Fibroblast of skin of left biceps (primary cell): ENCODE results near the gene GSAP.

Experiments used
- DNase-seq, 2 experiments: peaks; one replicate each; pipeline ENCODE4 v3.0.0-alpha.2; 2013; ENCODE audit warnings: low read depth in 2 of 2

Gene GSAP

DNA sequence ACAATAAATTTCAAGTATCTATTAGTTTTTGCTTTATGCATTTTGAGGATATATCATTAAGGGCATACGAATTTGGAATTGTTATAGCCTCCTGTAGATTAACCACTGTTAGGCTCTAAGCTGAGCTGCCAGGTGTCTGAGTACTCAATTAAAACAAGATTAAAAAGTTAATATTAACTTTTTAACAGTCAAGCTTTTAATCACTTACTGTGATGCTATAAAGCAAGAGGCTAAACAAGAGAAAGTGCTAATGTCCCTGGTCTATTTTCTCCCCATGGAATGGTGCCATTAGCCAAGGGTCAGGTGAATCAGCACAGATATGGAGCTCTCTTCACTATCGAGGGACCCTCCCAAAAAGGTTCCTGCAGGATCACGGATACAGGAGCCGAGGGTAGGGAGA lies 9.7 kb downstream of the GSAP start:
- DNase-seq: no peak

DNA sequence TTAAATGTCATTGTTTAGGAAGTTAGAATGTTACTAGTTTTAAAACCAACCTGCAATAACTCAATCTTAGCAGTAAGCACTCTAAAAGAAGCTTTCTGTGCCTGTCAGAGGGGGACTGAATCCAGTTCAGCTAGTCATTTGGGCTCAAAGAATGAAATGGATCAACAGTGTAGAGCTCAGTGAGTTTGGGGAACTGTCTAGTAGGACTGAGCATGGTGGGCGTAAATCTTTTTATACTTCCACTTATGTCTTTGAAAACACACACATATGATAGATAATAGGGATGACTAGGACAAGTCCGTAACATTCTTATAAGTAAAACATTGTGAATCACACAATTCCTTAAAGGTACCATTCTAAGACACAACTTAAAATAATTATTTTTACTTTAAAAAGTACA lies 11.5 kb downstream of the GSAP start:
- no peak for DNase-seq

DNA sequence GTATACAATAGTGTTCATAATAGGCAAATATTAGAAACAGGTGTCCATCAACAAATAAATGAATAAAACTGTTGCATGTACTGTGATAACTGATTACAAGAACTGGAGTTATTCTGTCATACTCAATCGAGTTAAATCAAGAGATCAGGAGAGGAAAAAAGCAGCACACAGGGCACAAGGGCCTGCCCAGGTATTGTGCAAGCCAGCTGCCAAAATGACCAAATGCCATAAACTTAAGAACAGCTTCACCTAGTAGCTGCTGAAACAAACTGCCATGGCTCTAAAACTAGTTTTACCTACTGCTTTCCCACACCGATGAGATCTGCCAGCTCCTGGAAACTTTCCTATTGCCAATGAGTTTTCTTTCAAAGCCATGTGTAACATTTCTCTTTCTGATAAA lies 12.2 kb downstream of the GSAP start:
- DNase-seq: no peak

DNA sequence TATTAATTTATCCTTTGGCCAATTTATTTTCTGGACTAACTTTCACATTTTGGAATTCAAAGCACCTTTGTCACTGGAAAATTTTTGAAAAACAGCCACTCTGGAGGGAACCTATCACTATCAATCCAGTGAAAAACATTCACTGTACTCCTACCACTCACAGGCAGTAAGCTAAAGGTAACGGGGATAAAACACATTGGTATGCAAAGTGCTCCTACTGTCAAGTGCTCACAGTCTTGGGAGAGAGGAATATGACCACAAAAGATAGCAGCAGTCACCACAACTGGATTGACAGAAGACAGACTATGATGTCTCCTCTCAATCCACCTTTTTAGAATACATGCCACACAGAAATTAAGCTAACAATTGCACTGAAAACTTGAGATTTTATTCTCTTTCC lies 13.3 kb downstream of the GSAP start:
- DNase-seq: no peak

DNA sequence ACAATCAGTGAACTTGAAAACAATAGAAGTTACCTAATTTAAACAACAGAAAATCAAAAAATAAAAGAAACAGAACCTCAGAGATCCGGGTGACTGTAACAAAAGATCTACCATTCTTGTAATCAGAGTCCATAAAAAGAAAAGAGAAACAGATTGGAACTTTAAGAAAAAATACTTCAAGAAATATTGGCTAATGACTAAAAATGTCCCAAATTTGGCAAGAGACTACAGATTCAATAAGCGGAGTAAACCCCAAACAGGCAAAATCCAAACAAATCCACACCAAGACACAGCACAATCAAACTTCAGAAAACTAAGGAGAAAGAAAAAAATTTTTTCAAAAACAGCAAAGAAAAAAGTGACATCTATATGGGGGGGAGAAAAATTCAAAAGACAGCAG lies 15.1 kb downstream of the GSAP start:
- no peak for DNase-seq

DNA sequence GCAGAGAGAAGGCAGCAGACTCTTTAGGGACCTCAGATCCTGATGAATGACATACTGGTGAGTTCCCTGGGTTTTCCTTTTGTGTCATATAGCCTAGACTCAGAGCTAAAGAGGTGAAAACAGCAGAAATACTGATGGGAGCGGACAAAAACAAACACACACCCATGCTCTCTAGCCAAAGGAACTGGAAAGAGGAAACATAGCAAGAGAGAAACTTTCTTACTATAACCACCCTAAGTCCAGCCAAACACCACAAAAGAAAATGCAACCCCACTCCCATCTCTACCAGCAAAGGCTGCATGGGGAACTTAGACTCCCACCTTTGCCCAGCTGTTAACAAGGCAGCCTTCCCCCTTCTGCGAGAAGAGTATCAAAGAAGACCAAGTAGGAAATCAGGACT lies 16.3 kb downstream of the GSAP start:
- DNase-seq: no peak

DNA sequence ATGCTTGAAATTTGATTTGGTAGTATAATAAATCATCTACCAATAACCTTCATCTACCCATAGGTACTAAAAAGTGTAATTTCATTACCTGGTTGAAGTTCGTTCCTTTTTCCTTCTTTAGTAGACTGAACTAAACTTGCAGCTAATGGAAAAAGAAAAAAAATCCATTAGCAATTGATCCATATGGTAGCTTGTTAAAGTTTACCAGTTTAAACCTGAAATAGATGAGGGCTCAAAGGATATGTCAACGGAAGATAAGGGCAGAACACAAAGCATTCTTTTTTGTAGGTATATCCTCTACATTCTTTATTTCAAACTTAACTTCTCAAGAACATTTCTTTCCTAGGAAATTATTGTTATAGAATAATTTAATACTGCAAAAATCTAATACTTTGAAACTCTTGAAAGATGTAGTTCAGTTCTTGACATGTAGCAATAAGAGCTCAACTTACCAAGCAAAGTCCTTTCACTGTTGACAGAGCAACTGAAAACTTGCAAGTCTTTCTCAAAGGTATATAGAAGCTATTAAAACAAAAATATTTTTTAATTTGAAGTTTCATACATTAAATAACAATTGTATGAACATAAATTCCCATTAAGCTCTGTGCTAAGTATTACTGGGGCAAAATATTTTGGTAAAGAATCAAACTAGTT lies 19.1 kb downstream of the GSAP start:
- no peak for DNase-seq

DNA sequence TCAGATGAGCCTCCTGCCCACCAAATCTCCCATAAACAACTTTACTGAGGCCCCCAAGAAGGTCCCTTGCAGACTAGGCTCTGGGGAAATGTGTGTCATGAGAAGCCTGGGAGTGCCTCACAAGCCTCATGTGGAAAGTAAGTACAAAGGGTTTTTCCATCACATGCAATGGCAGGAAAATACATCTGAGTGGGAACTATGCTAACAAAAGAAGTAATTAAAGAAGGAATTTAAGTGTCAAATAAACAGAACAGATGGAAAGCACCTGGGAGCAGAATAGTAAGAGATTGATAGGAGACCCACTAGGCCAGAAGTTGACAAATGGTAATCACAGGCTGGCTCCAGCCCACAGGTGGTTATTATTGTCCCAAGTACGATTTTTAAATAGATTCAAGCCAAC lies 20.5 kb downstream of the GSAP start:
- no peak for DNase-seq

DNA sequence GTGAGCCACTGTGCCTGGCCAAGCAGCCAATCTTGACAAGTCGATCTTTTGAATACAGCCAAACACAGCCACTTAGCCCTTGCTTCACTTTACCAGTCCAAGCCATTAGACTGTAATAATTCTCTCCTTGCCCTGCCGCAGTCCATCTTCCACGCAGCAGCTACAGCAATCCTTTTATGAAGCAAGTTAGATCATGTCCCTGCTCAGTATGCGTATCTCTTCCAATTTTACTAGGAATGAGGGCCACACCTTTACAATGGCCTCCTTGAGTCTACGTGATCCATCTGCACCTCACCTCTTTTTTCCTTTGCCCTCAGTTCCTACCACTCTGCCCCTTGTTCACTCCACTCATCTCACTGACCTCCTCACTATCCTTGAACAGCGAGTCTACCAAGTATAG lies 22.2 kb downstream of the GSAP start:
- DNase-seq: no peak

DNA sequence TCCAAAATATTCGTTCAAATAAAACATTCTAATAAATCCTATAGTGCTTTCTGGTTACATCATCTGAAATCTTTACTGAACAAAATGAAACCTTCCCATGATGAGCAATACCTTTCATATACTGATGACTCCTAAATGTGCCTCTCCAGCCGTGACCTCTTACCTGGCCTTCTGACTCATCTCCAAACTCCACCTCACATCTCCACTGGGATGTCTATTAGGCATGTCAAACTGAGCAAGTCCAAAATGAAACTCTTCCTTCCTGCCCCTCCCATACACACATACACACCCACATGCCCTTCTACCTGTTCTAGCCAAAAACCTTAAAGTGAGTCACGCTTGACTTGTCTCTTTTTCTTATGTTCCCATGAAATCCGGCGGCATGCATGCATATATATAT lies 22.9 kb downstream of the GSAP start:
- no peak for DNase-seq

DNA sequence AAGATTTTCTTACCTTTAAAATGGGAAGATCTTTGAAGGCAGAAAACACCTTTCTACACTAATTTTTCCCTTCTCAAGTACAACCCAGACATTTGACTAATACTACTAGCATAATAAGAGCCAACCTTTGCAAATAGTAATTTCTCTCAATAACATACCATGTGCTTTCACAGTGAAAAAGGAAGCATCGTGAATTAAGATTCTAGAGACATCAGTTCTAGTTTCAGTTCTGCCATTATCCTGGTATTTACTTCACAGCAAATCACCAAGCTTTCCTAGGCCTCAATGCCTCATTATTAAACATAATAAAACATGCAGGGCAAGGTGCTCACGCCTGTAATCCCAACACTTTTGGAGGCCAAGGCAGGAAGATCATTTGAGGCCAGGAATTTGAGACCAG lies 24.9 kb downstream of the GSAP start:
- no peak for DNase-seq

DNA sequence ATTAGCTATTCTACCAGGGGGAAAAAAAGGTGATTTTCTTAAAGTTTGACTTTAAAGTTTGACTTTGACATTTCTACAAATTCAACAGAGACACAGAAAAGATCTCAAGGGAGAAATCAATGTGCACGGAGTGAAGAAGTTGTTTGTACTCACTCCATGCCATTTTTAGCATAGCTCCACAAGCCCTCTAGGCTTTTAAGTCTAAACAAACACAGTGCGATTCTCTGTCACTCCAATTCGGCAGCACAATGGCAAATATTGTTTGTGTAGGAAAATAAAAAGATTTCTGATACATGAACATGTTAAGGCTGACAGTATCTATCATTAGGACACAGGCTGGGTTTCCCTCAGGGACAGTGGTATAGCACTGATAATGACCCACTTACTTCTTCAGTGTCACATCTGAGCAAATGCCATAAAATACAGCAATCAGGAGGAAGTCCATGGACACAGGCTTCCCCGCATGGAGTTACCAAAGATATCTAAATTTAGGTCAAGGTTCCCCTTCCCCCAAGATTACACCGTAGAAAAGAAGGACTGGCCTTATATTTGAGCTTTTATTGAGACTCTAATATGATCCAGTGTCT lies 28.0 kb downstream of the GSAP start:
- no peak for DNase-seq

DNA sequence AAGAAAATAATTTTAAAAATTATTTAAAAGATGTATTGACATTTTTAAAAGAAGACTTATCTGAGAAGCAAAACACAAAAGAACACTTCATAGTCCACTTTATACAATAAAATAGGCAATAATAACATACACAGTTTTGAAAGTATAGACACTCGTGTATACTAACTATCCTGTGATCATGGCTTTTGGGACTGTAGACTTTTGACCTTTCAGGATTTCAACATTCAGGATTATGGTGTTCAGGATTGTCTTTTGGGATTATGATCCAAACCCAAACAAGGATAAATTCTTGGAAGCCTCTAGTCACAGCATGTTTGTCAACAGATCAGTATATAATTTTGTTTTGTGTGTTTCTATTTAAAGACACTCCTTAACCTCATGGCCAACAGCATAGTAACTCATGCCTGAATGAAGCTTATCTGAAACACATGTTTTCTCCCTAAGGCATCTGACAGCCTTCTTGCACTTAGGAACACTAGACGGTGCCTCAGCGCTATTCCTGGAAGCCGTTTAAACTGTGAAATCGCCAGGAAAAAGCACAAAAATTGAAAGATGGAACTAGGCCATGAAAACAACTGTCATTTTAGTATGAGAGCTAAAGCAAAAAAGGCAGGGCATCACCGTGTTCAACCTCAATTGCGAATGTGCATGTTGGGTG lies 29.9 kb downstream of the GSAP start:
- no peak for DNase-seq

DNA sequence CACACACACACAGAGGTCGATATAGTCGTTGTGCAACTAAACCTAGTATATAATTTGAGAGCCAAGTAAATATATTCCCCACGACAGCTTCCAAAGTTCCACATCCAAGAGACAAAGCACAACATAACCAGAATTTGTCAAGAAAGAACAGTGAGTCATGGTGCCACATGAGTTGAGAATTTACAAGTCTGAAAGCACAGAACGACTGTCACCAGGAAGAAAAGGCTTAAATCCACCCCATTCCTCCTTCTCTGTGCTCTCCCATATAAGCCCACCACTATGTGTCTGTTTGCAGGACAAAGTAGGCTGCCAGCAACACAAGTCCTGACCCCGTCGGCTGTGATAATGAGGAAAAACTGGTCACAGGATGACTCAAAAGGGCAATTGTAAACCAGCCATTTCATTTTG lies 32.8 kb downstream of the GSAP start:
- no peak for DNase-seq

DNA sequence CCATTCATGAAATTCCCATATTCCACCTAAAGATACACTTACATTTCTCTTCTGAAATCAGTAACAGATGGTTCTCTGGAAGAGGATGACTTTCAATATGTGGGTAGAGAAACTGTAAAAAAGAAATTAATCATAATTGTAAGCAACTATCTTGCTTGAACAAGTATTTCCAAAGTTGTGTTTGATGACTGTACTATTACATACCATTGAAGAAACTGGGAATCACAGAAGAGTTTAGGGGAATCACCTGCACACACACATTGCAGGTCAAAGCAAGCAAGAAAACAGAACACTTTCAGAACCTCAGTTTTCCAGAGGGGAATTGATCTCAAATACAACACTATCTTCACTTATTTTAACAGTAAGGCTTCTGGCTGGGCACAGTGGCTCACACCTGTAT lies 33.6 kb downstream of the GSAP start:
- no peak for DNase-seq

DNA sequence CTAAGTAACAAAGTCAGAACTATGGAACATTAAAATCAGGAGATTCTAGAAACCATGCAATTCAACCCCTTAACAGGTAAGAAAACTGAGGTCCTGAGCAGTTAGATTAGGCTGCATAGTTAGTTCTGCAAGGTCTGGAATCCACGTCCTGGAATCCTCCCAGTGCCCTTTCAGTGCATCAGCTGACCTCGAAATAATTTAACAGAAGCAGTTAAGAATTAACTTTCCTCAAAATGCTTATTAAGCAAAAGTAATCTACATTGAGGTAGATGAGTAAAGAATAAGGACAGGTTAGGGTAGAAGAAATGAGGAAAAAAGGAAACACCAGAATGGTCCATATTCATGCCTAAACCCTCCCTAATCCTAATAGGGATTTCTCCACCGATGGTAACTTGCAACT lies 37.6 kb downstream of the GSAP start:
- DNase-seq: no peak

DNA sequence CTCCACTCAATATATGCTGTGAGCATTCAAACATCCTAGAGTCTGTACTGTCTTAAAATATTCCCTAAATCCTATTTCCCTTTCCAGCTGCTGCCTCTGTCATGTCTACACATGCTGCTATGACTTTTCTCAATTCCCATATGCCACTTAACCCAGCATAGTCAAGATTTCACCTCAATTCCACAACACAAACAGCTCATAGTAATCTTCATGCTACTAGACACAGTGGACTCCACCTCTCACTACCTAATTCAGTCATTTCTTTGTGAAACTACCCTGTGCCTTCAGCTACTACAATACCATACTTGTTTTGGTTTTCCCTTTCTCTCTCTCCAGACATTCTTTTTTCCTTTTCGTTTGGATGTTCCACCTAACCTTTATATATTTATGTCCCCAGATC lies 45.5 kb downstream of the GSAP start:
- DNase-seq: no peak

DNA sequence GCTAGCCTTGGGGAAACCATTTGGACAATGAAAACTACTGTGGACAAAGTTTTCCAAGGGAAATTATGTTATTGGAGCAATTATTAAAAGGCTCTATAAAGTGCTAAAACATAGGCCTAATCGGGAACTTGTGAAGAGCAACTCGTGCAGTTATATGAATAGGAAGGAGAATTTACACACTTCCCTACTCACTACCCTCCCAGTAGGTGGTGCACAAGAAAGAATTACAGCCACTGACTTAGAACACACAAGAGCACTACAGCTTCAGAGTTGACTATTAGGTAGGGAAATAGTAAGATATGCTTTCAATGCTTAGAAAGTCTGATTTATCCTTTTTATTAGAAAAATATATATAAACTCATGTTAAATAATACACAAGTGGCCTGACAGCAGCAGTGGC lies 47.2 kb downstream of the GSAP start:
- no peak for DNase-seq

DNA sequence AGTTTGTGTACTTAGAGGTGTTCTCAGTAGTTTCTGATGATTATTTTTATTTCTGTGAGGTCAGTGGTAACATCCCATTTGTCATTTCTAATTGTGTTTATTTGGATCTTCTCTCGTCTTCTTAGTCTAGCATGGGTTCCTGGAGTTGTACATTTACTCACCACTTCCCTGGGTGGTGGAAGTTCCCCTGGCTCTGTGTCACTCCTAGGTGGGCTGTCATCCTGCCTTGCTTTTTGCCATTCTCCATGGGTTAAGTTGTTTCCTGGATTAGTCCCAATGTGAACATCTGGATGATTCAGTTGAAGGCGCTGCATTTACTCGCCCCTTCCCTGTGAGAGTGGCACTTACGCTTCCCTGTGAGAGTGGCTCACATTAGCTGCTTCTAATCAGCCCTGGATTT lies 48.2 kb downstream of the GSAP start:
- no peak for DNase-seq

DNA sequence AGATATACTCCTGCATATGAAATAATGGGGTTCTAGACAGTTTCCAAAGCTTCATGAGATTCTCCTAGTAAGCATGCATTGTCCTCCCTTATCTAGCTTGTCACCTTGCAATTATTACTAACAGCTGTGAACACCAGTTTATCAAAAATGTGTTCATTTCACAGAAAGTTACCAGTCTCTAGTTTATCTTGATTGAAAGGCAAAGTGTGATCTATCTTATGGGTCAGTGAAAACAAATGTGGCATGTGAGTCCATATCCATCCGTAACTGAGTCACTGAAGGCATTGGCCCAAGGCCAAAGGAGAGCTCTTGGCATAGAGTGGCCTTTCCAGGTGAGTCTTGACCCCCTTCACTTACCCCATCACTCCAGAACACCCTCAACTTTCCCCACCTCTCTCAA lies 53.2 kb downstream of the GSAP start:
- no peak for DNase-seq

DNA sequence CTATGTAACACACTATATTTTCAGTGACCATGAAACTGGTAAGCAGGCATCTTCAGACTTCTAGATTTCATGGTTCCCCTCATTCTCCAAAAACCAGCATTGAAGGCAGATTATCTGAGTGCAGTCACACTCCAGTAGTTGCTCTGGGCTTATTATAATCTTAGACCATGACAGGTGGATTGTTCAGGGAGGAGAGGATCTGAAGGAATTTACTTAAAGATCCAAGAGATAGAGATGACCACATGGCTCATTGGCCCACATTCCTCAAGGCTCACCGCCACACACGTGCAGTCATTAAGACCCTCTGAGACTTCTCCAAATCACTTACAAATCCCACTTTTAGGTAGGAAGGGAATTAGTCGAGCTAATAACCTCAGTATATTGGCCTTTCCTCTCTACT lies 55.2 kb downstream of the GSAP start:
- no peak for DNase-seq

DNA sequence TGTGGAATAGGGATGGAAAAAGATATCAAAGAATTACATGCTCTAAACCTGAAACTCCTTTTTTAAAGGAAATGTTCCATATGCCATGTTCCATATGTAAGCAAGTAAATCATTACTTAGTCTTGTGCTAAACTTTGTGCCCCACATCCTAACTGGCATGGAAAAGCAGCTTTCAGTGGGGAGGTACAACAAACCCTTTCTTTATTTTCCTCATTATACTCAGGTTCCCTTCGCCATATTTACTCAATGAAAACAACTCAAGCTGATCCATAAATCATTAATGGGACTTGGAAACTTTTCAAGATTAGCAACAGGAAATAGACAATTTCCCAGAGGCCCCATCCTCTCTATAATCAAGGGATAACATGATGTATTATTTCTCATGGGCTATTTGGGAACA lies 56.0 kb downstream of the GSAP start:
- no peak for DNase-seq

DNA sequence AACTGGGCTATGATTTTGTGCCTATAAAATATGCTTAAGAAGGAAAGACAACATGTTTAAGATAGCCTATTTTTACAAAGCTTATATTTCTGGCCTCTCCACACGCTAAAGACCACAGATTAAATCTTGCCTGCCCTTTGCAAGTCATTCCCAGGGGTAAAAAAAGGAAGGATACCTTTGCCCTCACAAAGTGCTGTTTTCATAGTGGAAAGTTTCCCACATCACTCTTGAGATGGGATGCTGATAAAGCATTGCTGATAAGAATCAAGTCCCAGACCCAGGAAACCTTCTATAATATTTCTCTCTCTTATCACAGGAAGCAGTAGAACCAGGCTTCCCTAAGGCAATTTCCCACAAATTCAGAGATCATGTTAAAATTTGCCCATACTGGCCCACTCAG lies 56.5 kb downstream of the GSAP start:
- no peak for DNase-seq

DNA sequence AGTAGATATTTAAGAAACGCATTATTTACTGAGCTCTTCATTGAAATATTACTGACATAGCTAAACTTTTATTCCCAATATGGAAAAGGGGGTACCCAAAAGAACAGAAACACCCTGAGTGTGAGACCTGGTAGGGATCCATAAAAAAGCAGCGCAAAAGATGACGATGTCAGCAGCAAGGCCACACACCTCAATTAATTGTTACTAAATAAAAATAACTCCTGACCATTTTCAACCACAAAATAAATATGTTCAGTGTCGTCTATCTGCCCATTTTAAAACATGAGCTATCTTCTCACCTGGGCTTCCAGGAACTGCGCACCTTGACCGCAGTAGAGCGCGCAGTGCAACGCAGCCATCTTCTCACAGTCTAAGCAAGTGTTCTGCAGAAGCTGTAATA lies 61.2 kb downstream of the GSAP start:
- DNase-seq: no peak
